Smooth muscle cell of the coronary artery (primary cell): ENCODE data around the gene POU3F3. TPM values are rescaled to one million over a fixed set of nuclear protein-coding genes. Genes with fewer than 3 reads are reported as not detected.

Experiments used
- total RNA-seq: library from RNA; depleted of rRNA; stranded (reverse); fragments of >200 nt; gene quantifications from 2 replicates; pipeline ENCODE4 v1.2.3, GENCODE V29; 2014; ENCODE audit warnings: low replicate concordance

POU3F3 gene
- total RNA-seq, result 2.3 TPM in 1 of 2 replicates, not detected in the other

GRCh38 chr2:104853534-104854497 lies at the start of gene POU3F3:
TSS of gene POU3F3 (plus strand) at chr2:104854115. CDS start at chr2:104855511, 1,396 bp downstream.

Other genes starting within 250 kb of the POU3F3 start
- gene MRPS9, start 184.0 kb downstream of the POU3F3 start, total RNA-seq, result 19.2 and 21.1 TPM in 2 replicates